Measurements from ENCODE around the gene PDE8A. TPM values are rescaled to one million over a fixed set of nuclear protein-coding genes. Genes with fewer than 3 reads are reported as not detected.
A peak's percentile ranks its signal among the peaks of the same experiment; 100 is the strongest.

The PDE8A gene
- total RNA-seq, 2 donors from 2014 or later, result 40.7 to 44.2 TPM

DNA sequence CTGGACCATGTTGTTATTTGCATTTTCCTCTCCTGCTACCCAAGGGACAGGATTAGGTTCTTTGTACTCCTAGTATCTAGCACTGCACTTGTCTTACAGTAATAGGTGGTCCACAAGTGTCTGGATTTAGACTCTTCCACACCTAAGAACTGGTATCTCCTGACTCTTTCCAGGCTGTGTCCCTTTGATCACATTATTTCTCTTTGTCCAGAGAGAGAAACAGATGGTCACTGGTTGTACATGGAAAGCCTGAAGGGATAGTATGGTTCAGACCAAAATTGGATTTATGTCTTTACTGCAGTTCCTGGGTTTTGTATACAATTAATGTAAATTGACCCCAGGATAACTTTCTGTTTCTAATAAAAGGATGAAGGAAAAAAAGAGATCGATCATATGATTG lies 64.0 kb downstream of the PDE8A start:
- no peak overlapping the region for H3K4me3 Mint-ChIP-seq
- no peak for ATAC-seq
- DNase-seq, result no peak
- no peaks in the 10 kb centered on the region for H3K9me3 ChIP-seq (ENCODE audit: control insufficient read depth, low read length, poor library complexity, severe bottlenecking)
- peaks cover 2% of the 10 kb centered on the region for H3K36me3 Mint-ChIP-seq (ENCODE audit: low read depth)
- peaks cover 25% of the 10 kb centered on the region for H3K4me1 Mint-ChIP-seq
- H3K27ac Mint-ChIP-seq, result peak overlapping the region; percentile 84
- H3K27me3 Mint-ChIP-seq, result no peaks in the 10 kb centered on the region

DNA sequence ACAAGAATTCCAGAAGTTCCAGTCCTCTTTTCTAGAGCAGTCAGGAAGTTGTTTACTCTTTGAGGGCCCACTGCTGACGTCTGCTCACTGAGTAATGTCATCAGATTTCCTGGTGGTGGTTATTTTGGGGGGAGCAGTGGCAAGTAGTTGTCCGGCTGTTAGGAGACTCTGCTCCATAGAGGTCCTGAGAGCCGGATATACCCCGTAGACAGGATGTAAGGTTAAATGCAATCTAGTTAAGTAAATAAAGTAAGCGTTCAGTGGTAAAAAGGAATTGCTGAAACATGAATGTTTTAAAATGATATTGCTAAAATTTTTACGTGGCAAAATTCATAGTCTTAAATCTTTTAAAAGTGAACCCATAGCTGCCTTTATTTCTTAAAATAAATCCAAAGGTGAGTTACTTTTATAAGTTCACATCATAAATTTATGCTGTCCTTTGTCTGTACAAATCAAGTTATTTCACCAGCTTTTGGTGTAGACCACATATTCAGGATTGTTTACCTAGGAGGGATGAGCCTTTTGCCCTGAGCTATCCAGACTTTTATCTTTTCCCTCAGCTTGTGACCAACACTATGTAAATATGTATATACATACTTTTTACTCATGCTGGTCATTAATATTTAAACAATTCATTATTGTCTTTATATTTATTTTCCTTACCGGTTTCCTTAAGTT lies 65.8 kb downstream of the PDE8A start:
- Mint-ChIP-seq H3K4me1 (peaks cover 25% of the 10 kb centered on the region), H3K36me3 (ENCODE audit: low read depth) (peaks cover 2% of the 10 kb centered on the region), H3K27me3 (no peaks in the 10 kb centered on the region), H3K27ac (no peak overlapping the region), H3K4me3 (no peak overlapping the region)
- H3K9me3 ChIP-seq (ENCODE audit: control insufficient read depth, low read length, poor library complexity, severe bottlenecking), result no peaks in the 10 kb centered on the region
- ATAC-seq (peak; percentile 83), DNase-seq (no peak)

DNA sequence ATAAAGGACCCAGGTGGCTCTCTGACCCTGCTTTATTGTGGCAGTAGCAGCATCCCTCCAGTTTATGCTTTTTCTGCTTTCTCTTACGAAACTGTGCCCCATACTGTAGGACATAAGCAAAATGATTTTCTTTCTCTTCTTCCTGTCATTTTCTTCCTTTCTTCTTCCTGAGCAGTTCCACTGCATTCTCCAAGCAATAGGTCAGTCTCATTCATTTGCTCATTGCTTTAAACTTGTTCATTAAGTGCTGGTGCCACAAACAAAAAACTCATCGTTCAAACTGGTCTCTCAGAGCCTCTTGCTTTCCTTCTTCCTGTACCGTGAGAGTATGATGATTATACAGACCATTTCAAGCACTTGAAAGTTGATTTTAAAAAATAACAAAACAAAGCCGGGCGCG lies 66.8 kb downstream of the PDE8A start:
- H3K27me3 Mint-ChIP-seq, result no peaks in the 10 kb centered on the region
- H3K36me3 Mint-ChIP-seq (ENCODE audit: low read depth), result peaks cover 2% of the 10 kb centered on the region
- no peaks in the 10 kb centered on the region for H3K9me3 ChIP-seq (ENCODE audit: control insufficient read depth, low read length, poor library complexity, severe bottlenecking)
- peak overlapping the region; percentile 72 for H3K27ac Mint-ChIP-seq
- ATAC-seq (no peak), DNase-seq (no peak)
- peaks cover 27% of the 10 kb centered on the region for H3K4me1 Mint-ChIP-seq
- no peak overlapping the region for H3K4me3 Mint-ChIP-seq

DNA sequence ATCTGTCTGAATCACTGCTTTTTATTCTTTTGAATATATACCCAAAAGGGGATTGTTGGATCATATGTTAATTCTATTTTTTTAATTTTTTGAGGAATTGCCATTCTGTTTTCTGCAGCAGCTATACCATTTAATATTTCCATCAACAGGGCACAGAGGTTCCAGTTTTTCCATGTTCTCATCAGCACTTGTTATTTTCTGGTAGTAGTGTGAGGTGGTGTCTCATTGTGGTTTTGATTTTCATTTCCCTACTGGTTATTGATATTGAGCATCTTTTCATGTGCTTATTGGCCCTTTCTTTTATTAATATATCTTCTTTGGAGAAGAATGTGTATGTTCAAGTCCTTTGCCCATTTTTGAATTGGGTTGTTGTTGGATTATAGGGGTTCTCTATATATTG lies 68.1 kb downstream of the PDE8A start:
- H3K9me3 ChIP-seq (ENCODE audit: control insufficient read depth, low read length, poor library complexity, severe bottlenecking), result no peaks in the 10 kb centered on the region
- ATAC-seq (no peak), DNase-seq (no peak)
- Mint-ChIP-seq H3K27ac (no peak overlapping the region), H3K4me1 (peaks cover 23% of the 10 kb centered on the region), H3K27me3 (no peaks in the 10 kb centered on the region), H3K36me3 (ENCODE audit: low read depth) (peaks cover 2% of the 10 kb centered on the region), H3K4me3 (no peak overlapping the region)

DNA sequence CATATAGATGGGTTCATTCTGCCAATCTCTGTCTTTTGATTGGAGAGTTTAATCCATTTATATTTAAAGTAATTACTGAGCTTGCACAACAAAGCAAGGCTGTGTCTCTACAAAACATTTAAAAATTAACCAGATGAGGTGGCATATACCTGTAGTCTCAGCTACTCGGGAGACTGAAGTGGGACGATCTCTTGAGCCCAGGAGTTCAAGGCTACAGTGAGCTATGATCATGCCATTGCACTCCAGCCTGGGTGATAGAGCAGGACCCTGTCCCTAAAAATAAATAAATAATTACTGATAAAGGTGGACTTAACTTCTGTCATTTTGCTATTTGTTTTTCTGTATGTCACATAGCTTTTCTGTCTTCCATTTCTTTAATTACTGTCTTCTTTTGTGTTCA lies 78.1 kb downstream of the PDE8A start:
- Mint-ChIP-seq H3K27me3 (no peaks in the 10 kb centered on the region), H3K36me3 (ENCODE audit: low read depth) (peaks cover 4% of the 10 kb centered on the region), H3K4me3 (no peak overlapping the region), H3K27ac (no peak overlapping the region), H3K4me1 (peaks cover 23% of the 10 kb centered on the region)
- ATAC-seq, result no peak
- peaks cover 2% of the 10 kb centered on the region for H3K9me3 ChIP-seq (ENCODE audit: control insufficient read depth, low read length, poor library complexity, severe bottlenecking)
- no peak for DNase-seq

DNA sequence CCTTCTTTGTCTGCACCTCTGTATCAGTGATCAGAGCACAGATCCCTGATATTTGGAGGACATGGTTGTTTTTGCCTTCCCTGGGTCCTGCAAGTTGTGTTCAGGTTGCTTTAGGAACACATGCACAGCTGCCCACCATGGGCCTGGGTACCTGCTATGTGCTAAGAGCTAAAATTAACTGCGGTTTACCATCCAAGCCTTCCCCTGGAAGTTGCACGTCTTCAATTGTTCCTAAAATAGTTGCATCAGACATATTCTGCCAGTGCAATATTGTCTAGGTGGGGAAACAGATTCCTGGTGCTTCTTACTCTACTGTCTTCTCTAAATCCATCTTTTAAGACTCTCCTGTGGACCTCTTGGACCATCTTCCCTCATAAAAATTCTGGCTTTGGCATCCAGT lies 80.9 kb downstream of the PDE8A start:
- Mint-ChIP-seq H3K4me3 (no peak overlapping the region), H3K4me1 (peaks cover 22% of the 10 kb centered on the region), H3K36me3 (ENCODE audit: low read depth) (peaks cover 6% of the 10 kb centered on the region)

DNA sequence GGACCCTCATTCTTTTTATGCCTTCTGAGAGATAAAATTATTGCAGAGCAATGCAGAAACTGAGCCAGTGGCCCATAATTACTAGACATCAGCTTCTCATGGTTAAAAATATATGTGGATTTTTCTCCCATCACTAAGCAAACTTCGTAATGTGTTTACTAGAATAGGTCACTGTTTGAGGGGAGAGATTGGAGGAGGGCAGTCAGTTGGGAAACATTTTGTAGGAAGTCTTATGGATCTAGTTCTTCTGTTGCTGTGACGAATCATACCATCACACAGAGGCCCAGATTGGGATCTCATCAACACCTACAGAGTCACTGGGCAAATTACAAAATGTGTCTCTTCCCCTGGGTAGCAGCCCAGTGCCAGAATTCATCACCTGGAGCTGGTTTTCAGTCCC lies 81.4 kb downstream of the PDE8A start:
- no peak for ATAC-seq
- H3K27ac Mint-ChIP-seq, result no peak overlapping the region
- no peaks in the 10 kb centered on the region for H3K27me3 Mint-ChIP-seq
- DNase-seq, result no peak
- peaks cover 4% of the 10 kb centered on the region for H3K36me3 Mint-ChIP-seq (ENCODE audit: low read depth)
- no peak overlapping the region for H3K4me3 Mint-ChIP-seq
- peaks cover 22% of the 10 kb centered on the region for H3K4me1 Mint-ChIP-seq
- H3K9me3 ChIP-seq (ENCODE audit: control insufficient read depth, low read length, poor library complexity, severe bottlenecking), result peaks cover 2% of the 10 kb centered on the region

More for the DNA sequence above, 80.9 kb downstream of the PDE8A start:
- no peak overlapping the region for H3K27ac Mint-ChIP-seq
- ATAC-seq, result no peak
- DNase-seq, result no peak
- no peaks in the 10 kb centered on the region for H3K27me3 Mint-ChIP-seq
- H3K9me3 ChIP-seq (ENCODE audit: control insufficient read depth, low read length, poor library complexity, severe bottlenecking), result peaks cover 2% of the 10 kb centered on the region

DNA sequence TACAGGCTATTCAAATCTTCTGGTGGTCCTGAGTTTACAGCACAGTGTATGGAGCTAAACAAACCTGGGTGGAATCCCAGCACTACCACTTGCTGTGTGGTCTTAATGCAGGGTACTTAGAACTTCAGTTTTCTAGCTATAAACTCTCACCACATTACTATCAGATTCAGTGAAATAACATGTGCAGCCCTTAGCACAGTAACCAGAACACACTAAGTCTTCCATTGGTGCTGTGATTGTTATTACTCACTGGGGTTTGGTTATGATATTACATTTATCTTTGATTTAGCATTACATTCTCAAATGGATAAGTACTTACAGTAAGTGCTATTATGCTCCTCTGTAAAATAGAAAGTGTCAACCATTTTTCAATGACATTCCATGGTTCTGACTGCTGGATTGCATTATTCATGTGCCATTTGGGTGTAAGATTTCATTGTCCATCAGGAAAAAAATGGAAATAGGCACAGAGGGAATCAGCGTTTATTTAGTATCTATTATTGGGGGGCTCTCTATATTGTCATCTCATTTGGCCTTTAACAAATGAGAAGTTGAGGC lies 81.9 kb downstream of the PDE8A start:
- peaks cover 4% of the 10 kb centered on the region for H3K36me3 Mint-ChIP-seq (ENCODE audit: low read depth)
- no peak overlapping the region for H3K4me3 Mint-ChIP-seq
- no peak for DNase-seq
- H3K4me1 Mint-ChIP-seq, result peaks cover 20% of the 10 kb centered on the region
- no peaks in the 10 kb centered on the region for H3K27me3 Mint-ChIP-seq
- no peak overlapping the region for H3K27ac Mint-ChIP-seq
- no peaks in the 10 kb centered on the region for H3K9me3 ChIP-seq (ENCODE audit: control insufficient read depth, low read length, poor library complexity, severe bottlenecking)
- no peak for ATAC-seq

DNA sequence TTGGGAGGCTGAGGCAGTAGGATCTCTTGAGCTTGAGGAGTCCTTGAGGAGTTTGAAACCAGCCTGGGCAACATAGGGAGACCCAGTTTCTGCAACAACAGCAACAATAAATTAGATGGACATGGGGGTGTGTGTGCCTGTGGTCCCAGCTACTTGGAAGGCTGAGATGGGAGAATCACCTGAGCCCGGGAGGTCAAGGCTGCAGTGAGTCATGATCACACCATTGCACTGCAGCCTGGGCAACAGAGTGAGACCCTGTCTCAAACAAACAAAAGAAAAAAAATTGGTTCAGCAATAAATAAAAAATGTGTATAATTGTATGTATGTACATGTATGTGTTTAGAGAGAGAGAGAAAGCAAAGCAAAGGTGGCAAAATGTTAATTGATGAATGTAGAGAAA lies 83.1 kb downstream of the PDE8A start:
- ATAC-seq (no peak), DNase-seq (no peak)
- Mint-ChIP-seq H3K27ac (peak overlapping the region; percentile 8), H3K36me3 (ENCODE audit: low read depth) (peaks cover 2% of the 10 kb centered on the region), H3K4me1 (peaks cover 13% of the 10 kb centered on the region), H3K4me3 (no peak overlapping the region), H3K27me3 (no peaks in the 10 kb centered on the region)
- H3K9me3 ChIP-seq (ENCODE audit: control insufficient read depth, low read length, poor library complexity, severe bottlenecking), result no peaks in the 10 kb centered on the region

DNA sequence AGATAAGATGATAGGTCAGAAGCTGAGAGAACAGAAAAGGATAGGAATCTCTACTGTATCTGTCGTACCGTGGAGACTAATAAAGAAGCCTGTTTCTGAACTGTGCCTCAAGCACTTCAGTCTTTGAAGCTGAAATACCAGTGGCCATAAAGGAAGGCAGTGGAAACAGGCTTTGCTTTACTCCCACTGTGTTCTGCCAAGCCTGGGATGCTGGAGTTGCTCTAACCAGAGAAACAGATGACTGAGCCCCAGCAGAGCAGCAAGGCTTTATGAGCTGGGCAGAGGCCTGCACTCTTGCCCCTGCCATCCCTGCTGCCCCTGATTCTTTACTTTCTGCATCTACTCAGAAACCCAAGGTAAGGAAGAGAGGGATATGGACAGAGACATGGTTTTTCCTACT lies 89.4 kb downstream of the PDE8A start:
- ATAC-seq (no peak), DNase-seq (no peak)
- Mint-ChIP-seq H3K4me3 (peak overlapping the region; percentile 33), H3K4me1 (peaks cover 24% of the 10 kb centered on the region), H3K36me3 (ENCODE audit: low read depth) (peaks cover 18% of the 10 kb centered on the region), H3K27me3 (no peaks in the 10 kb centered on the region), H3K27ac (peak overlapping the region; percentile 68)
- no peaks in the 10 kb centered on the region for H3K9me3 ChIP-seq (ENCODE audit: control insufficient read depth, low read length, poor library complexity, severe bottlenecking)

DNA sequence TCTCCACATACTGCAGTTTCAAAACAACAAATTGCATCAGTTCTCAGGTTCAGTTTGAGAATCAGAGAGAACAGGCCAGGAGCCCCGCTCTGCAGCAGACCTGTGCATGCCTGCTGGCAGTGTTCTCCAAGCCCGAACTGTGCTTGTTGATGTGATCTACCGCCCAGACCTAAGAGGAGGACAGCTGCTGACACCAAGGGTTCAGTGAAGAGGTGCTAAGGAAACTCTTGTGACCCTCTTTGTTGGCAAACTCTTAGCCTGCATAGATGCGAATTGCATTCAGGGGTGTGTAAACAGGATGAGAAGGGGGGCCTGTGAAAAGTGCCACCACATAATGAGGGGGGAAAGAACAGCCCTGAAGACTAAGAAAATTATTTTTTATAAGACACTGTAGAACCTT lies 89.8 kb downstream of the PDE8A start:
- Mint-ChIP-seq H3K27me3 (no peaks in the 10 kb centered on the region), H3K36me3 (ENCODE audit: low read depth) (peaks cover 18% of the 10 kb centered on the region), H3K27ac (no peak overlapping the region), H3K4me1 (peaks cover 24% of the 10 kb centered on the region), H3K4me3 (no peak overlapping the region)
- ATAC-seq (no peak), DNase-seq (no peak)
- no peaks in the 10 kb centered on the region for H3K9me3 ChIP-seq (ENCODE audit: control insufficient read depth, low read length, poor library complexity, severe bottlenecking)

DNA sequence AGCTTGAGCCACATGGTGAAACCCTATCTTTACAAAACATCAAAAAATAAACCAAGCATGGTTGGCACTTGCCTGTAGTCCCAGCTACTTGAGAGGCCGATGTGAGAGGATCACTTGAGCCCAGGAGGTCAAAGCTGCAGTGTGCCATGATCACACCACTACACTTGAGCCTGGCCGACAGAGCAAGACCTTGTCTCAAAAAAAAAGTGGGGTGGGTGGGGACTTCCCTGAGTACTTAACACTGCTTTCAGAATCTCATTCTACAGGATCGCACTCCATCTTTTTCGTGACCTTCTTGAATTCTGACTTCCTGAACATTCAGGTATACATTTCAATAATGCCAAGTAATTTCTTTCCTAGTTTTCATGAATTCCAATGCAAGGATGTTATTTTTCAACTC lies 91.3 kb downstream of the PDE8A start:
- peaks cover 21% of the 10 kb centered on the region for H3K36me3 Mint-ChIP-seq (ENCODE audit: low read depth)
- no peak overlapping the region for H3K4me3 Mint-ChIP-seq

DNA sequence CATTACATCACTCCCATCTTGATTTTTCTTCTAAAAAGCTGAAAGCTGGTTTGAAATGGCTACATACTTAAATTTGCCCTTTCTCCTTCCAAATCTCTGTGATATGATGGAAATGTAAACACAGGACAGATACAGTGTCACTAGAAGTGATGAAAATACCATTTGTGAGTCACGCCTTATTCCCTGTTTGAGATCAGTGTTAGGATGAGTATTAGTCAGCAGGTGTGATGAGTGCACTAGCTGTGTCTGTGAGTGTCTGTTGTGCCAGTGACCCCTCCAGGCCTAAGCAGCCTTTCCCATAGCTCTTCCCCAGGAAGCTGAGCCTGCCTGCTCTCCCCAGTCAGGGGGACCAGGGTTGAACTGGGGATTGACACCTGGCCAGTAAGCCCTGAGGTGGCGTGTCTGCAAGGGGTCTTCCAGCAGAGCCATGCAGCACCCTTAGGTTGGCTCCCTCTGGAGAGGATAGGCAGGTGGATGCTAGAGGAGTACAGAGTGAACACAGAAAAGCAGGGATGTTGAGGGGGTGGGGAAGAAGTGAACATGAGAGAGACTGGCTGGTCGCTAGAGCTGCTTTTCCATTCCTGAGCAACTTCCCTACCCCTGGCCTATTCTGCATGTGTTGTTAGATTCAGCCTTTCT lies 92.0 kb downstream of the PDE8A start:
- no peaks in the 10 kb centered on the region for H3K9me3 ChIP-seq (ENCODE audit: control insufficient read depth, low read length, poor library complexity, severe bottlenecking)
- Mint-ChIP-seq H3K4me3 (no peak overlapping the region), H3K36me3 (ENCODE audit: low read depth) (peaks cover 21% of the 10 kb centered on the region), H3K27me3 (no peaks in the 10 kb centered on the region), H3K4me1 (peaks cover 28% of the 10 kb centered on the region), H3K27ac (no peak overlapping the region)
- DNase-seq (no peak), ATAC-seq (no peak)

More for the DNA sequence above, 91.3 kb downstream of the PDE8A start:
- H3K27me3 Mint-ChIP-seq, result no peaks in the 10 kb centered on the region
- DNase-seq (no peak), ATAC-seq (no peak)
- no peaks in the 10 kb centered on the region for H3K9me3 ChIP-seq (ENCODE audit: control insufficient read depth, low read length, poor library complexity, severe bottlenecking)
- peaks cover 27% of the 10 kb centered on the region for H3K4me1 Mint-ChIP-seq
- H3K27ac Mint-ChIP-seq, result no peak overlapping the region

DNA sequence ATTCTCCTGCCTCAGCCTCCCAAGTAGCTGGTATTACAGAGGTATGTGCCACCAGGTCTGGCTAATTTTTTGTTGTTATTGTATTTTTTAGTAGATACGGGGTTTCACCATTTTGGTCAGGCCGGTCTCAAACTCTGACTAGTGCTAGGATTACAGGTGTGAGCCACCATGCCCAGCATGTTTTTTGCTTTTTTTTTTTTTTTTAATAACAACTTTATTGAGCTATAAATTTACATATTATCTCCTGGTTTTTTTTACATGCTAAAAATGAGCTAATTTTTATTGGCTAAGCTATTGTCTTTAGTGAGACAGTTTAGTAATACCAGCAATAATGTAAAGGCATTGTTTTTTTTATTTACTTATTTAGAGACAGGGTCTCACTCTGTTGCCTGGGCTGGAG lies 105.2 kb downstream of the PDE8A start:
- peaks cover 8% of the 10 kb centered on the region for H3K4me1 Mint-ChIP-seq
- no peak overlapping the region for H3K27ac Mint-ChIP-seq
- ATAC-seq (no peak), DNase-seq (no peak)
- no peaks in the 10 kb centered on the region for H3K27me3 Mint-ChIP-seq
- no peak overlapping the region for H3K4me3 Mint-ChIP-seq
- peaks cover 13% of the 10 kb centered on the region for H3K36me3 Mint-ChIP-seq (ENCODE audit: low read depth)
- H3K9me3 ChIP-seq (ENCODE audit: control insufficient read depth, low read length, poor library complexity, severe bottlenecking), result no peaks in the 10 kb centered on the region

Data from T-helper 17 cell (primary cell).